HG02973 (cell line): ENCODE data around the gene C19orf47.

Experiments
- ATAC-seq: cut with Tn5 transposase; IDR thresholded peaks from one replicate; pipeline ENCODE4 v1.9.1; 2021; ENCODE audit warnings: moderate library complexity; ENCODE audit not compliant: unreplicated experiment

C19orf47 gene

DNA sequence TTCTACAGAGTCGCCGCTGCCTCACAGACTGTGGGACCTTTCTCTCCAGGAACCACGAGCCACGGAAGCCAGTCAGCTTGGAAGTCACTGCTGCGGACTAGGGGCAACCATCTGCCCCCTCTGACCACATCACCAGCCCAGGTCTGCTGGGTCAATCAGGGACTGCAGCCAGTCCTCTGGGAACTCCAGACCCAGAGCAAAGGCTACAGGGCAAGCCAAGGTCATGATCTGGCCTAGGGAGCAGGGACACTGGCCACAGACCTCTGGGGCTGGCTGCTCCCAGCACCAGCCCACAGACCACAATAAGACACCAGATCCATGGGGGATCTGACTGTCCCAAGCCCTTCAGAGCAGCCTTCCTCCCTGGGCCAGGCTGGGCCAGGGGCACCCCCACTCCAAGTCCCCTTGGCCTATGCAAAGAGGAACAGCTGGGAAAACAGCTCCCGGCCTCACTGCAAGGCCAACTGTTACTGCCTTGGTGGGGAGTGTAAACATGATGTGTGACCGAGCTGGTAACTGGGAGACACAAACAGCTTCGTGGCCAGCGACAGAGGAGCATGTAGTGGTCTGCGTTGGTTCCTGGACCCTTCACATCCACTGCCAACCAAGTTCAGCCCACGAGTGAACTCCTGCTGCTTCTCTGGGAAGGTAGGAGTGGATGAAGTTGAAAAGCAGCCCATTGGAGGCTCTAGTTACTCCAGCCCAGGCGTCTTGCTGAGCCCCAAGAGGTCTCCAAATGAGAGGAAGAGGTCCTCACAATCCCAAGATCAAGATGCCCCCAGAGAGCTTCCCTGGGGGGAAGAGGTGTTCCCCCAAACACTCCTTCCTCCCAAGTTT, 64.6 kb downstream of the C19orf47 start:
- ATAC-seq = no peak

- ATAC-seq = no peak
Measured at GRCh38 chr19:40282920-40283319, 65.3 kb downstream of the C19orf47 start.

GRCh38 chr19:40282209-40282580, 66.0 kb downstream of the C19orf47 start:
- no peak for ATAC-seq

DNA sequence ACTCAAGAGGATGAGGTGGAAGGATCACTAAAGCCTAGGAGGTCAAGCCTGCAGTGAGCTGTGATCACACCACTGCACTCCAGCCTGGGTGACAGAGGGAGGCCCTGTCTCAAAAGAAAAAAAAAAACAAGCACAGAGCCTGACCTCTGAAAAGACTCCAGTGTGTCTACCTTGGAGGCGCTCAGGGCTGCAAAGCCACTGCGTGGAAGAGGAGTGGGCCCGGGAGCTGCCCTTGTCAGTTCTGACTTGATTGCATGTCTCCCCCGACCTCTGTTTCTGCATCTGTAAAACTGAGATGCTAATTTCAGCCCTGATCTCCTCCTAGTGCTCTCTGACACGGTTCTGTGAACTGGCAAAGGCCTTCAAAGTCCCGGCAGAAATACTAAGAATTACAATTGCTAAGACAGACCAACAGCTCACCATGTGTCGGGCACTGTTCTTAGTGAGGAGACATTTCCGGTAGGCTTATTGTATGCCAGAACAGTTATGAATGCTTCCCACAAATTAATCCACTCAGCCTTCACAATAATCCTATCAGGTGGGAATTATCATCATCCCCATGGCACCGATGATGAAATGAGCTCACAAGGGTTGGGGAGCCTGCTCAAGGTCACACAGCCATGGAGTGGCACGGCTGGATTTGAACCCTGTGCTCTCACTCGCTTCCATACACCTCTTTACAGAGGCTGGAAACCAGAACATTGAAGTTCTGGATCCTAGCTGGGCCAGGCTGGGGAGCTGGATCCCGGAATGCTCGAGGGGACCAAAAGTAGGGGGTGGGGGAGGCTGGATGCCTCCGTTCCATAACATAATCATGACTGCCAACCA, 66.6 kb downstream of the C19orf47 start:
- no peak for ATAC-seq

GRCh38 chr19:40280608-40281221, 67.5 kb downstream of the C19orf47 start:
- ATAC-seq = no peak

DNA sequence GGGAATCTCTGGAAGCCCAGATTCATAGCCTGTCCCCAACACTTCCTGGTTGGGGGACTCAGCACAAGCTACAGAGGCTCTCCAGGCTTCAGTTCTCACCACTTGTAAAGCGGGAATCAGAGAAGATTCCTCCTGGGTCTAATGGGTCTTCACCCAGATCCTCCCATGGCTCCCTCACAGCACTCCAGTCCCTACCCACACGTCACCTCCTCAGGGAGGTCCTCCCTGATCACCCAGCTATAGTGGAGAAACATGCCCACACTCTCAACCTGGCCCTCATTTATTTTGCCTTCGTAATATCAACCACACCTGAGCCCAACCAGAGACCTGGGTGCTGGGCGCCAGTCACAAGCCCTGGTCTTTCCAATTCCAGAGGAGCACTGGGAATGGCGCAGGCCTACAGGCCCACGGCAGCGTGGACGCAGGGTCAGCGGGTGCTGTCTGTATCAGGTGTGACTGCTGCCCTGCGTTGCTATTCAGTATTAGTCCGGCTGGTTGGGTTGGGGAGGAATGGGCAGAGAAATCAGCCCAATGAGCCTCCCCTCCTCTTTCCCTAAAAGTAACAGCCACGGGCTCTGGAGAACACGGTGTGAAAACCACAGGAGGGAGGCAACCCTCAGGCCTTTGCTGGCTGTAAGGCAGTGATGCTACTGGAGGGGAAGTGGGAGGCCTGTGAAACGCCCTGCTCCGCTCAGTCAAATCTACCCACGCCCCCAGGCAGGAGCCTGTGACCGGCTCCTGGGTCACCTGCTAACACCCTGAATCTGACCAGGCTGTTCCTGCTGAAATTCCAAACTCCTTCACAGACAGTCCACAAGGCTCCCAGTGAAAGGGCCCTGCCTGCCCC, 68.2 kb downstream of the C19orf47 start:
- no peak for ATAC-seq

DNA sequence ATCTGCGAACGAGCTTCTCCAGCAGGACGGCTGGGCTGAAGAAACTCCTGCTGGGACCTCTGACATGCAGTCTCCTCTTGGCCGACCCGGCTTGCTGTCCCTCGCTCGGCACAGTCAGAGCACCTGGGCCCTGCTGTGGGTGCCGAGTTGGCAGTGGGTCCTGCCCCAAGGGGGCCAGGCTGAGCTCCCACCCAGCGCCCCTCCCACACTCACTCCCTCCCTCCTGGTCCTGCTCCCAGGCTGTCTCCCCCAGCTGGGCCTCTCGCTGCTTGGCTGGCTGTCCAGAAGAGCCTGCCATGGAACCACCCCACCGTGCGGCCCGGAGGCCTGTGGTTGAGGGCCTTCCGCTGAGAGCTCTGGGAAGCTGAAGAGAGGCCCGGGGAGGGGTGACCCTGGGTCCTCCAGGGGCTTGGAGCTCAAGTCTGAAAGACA, 69.1 kb downstream of the C19orf47 start:
- ATAC-seq = no peak

GRCh38 chr19:40278361-40279035, 69.7 kb downstream of the C19orf47 start:
- no peak for ATAC-seq

- ATAC-seq = no peak
Measured at GRCh38 chr19:40277356-40278059, 70.7 kb downstream of the C19orf47 start.

- ATAC-seq = no peak
Measured at GRCh38 chr19:40274585-40275544, 73.3 kb downstream of the C19orf47 start.

- no peak for ATAC-seq
Measured at GRCh38 chr19:40273469-40274360, 74.5 kb downstream of the C19orf47 start.

DNA sequence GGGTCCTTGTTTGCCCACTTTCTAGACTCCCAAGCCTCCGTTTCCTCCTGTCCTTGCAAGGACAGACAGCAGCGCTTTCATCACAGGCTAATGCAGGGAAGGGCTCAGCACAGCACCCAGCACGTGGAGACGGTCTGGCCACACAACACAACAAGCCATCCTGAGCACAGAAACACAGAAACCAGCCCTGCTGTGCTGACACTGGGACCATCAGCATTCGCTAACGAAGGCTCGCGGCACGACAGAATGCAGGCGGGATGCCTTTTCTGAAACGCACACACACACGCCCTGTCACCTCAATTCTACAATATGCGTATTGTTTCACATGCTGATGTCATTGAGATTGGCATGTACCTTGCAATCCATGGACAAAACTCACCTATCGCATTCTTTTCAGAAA, 75.9 kb downstream of the C19orf47 start:
- no peak for ATAC-seq

DNA sequence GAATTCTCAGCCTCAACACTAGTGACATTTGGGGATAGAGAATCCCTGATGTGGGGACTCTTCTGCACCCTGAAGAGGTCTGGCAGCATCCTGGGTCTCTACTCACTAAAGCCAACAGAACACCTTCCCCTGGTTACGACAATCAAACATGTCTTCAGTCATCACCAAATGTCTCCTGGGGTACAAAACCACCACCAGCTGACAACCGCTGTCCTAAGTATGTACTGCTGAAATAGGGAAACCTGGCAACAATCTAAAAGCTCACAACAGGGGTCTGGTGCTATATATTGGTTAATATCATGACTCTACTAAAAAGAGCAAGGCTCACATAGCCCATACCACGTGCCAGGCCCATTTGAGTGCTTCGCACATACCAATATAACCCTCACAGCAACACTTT, 76.5 kb downstream of the C19orf47 start:
- ATAC-seq = no peak

DNA sequence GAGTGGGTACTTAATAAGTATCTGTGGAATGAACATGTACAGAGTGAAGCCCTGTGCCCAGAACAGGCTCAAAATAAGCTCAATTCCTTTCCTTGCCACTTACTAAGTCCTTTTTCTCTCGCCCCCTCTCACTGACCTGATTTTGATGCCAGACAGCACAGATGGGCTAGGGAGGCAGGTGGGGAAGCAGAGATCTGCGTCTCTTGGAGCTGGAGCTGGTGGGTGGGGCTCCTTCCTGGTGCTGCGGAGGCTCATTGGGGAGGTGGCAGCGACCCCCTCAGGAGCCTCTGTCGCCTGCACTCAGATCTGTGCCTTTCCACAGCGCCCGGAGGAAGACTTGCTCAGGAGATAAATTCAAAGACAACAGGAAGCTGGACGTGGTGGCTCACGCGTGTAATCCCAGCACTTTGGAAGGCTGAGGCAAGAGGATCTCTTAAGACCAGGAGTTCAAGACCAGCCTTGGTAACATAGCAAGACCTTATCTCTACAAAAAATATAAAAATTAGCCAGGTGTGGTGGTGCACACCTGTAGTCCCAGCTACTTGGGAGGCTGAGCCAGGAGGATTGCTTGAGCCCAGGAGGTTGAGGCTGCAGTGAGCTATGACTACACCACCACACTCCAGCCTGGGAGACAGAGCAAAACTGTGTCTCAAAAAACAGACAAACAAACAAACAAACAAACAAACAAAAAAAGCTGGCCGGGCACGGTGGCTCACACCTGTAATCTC, 77.7 kb downstream of the C19orf47 start:
- ATAC-seq = no peak
